ENCODE data around the gene NF1.

NF1 gene

GRCh38 chr17:31093866-31094599, 744 bp upstream of the NF1 start:
- ChIA-PET CTCF (interaction anchor here (1.4 to 2.0 kb wide), 3 partner anchors 15 to 30 kb away, joined by 3 to 5 read pairs (median 3); no protein-coding TSS in a partner anchor), POLR2A (no interaction called here)
- DNase-seq (ENCODE audit: extremely low spot score) = no peak
- TF ChIP-seq CTCF (IDR thresholded peaks at IDR 0.05; ENCODE audit: control extremely low read depth, extremely low read depth, low read depth, missing control alignments) = no peak

GRCh38 chr17:31095236-31096105, 694 bp downstream of the NF1 start:
- peak; percentile 50 for DNase-seq (ENCODE audit: extremely low spot score)
- CTCF ChIA-PET = interaction anchor here (1.3 to 2.0 kb wide), 4 partner anchors 12 to 31 kb away, joined by 3 to 5 read pairs (median 3); no protein-coding TSS in a partner anchor
- POLR2A ChIA-PET = no interaction called here
- TF ChIP-seq CTCF (IDR thresholded peaks at IDR 0.05; ENCODE audit: control extremely low read depth, extremely low read depth, low read depth, missing control alignments) = no peak

- no peak for DNase-seq (ENCODE audit: extremely low spot score)
- no peak for TF ChIP-seq CTCF (IDR thresholded peaks at IDR 0.05; ENCODE audit: control extremely low read depth, extremely low read depth, low read depth, missing control alignments)
- ChIA-PET POLR2A (no interaction called here), CTCF (interaction anchor here (0.6 to 1.4 kb wide), 5 partner anchors 9 to 70 kb away, joined by 3 to 4 read pairs (median 3); no protein-coding TSS in a partner anchor)
These were observed 1.3 kb downstream of the NF1 start for GRCh38 chr17:31096106-31096436.

- TF ChIP-seq CTCF (IDR thresholded peaks at IDR 0.05; ENCODE audit: control extremely low read depth, extremely low read depth, low read depth, missing control alignments) = no peak
- DNase-seq (ENCODE audit: extremely low spot score) = no peak
- POLR2A ChIA-PET = no interaction called here
- CTCF ChIA-PET = interaction anchor here (1.0 to 1.2 kb wide), 2 partner anchors 11 to 87 kb away, joined by 3 read pairs; no protein-coding TSS in a partner anchor
These were observed 4.2 kb downstream of the NF1 start for GRCh38 chr17:31099016-31099415.

- ChIA-PET POLR2A (no interaction called here), CTCF (interaction anchor here (1.3 to 1.6 kb wide), 3 partner anchors 9 to 10 kb away, joined by 3 to 4 read pairs (median 4); no protein-coding TSS in a partner anchor)
- TF ChIP-seq CTCF (IDR thresholded peaks at IDR 0.05; ENCODE audit: control extremely low read depth, extremely low read depth, low read depth, missing control alignments) = no peak
- no peak for DNase-seq (ENCODE audit: extremely low spot score)
These were observed 6.2 kb downstream of the NF1 start for GRCh38 chr17:31100840-31101459.

- ChIA-PET CTCF (interaction anchor here (0.9 to 1.8 kb wide), 4 partner anchors 9 to 115 kb away, joined by 3 to 5 read pairs (median 4); no protein-coding TSS in a partner anchor), POLR2A (no interaction called here)
- no peak for TF ChIP-seq CTCF (IDR thresholded peaks at IDR 0.05; ENCODE audit: control extremely low read depth, extremely low read depth, low read depth, missing control alignments)
- no peak for DNase-seq (ENCODE audit: extremely low spot score)
These were observed 7.2 kb downstream of the NF1 start for GRCh38 chr17:31101943-31102342.
